ENCODE data around the gene FIS1.
"Not testable (repeated sequence)": the region's sequence is repeated elsewhere in the genome, so short reads cannot be mapped to it uniquely, and the experiment has no call there.

The FIS1 gene

GRCh38 chr7:101203740-101204738 lies 40.8 kb downstream of the FIS1 start:
- FAIRE-seq, result not testable (repeated sequence)

GRCh38 chr7:101202603-101202918 lies 42.3 kb downstream of the FIS1 start:
- FAIRE-seq, result no peak

- no peak for FAIRE-seq
These were observed 42.9 kb downstream of the FIS1 start for GRCh38 chr7:101201695-101202602.

GRCh38 chr7:101200862-101201599 lies 43.9 kb downstream of the FIS1 start, which contains the start of gene MOGAT3:
Gene MOGAT3 (minus strand): TSS chr7:101201036. CDS start chr7:101200854, 182 bp downstream.
- FAIRE-seq, result no peak

GRCh38 chr7:101200504-101200861 lies 44.4 kb downstream of the FIS1 start:
- no peak for FAIRE-seq

- not testable (repeated sequence) for FAIRE-seq
These were observed 45.4 kb downstream of the FIS1 start for GRCh38 chr7:101199522-101199921.

GRCh38 chr7:101198476-101198875 lies 46.4 kb downstream of the FIS1 start:
- no peak for FAIRE-seq

GRCh38 chr7:101197991-101198390 lies 46.9 kb downstream of the FIS1 start:
- FAIRE-seq, result no peak

GRCh38 chr7:101195884-101196283 lies 49.0 kb downstream of the FIS1 start:
- FAIRE-seq, result no peak
